Activated T-helper 2 cell treated with anti-CD3 and anti-CD28 coated beads, Interferon-gamma antibody, Interleukin-2, Interleukin-4, amounts not matched to agents 10 μg/mL and 5 μg/mL and 100 μg/mL, durations not matched to agents 14 hours and 24 hours and 36 hours (primary cell): ENCODE measurements around the gene NFATC1. TPM values are rescaled to one million over a fixed set of nuclear protein-coding genes. Genes with fewer than 3 reads are reported as not detected.
"Not testable (repeated sequence)": the region's sequence is repeated elsewhere in the genome, so short reads cannot be mapped to it uniquely, and the experiment has no call there.

ENCODE experiments used
- DNase-seq: peaks from one replicate; pipeline ENCODE4 v3.0.0; 2021; ENCODE audit warnings: low spot score
- H3K27ac Mint-ChIP-seq: one replicate; pipeline ENCODE4 v1.8.0; 2021; ENCODE audit warnings: mixed read lengths
- H3K27me3 Mint-ChIP-seq: one replicate; pipeline ENCODE4 v1.8.0; 2021; ENCODE audit warnings: low read depth, mixed read lengths
- H3K36me3 Mint-ChIP-seq: one replicate; pipeline ENCODE4 v1.8.0; 2021; ENCODE audit warnings: low read depth, mixed read lengths
- H3K4me1 Mint-ChIP-seq: one replicate; pipeline ENCODE4 v1.8.0; 2021; ENCODE audit warnings: low read depth, mixed read lengths
- H3K4me3 Mint-ChIP-seq: one replicate; pipeline ENCODE4 v1.8.0; 2021; ENCODE audit warnings: low read depth, mild to moderate bottlenecking, moderate library complexity, mixed read lengths
- H3K9me3 Mint-ChIP-seq: one replicate; pipeline ENCODE4 v1.8.0; 2021; ENCODE audit warnings: mixed read lengths
- intact Hi-C: fragments of 100-400 bp; cut with micrococcal nuclease; formaldehyde crosslinking; loops from one replicate; pipeline ENCODE4 v1.15.1; 2023
- total RNA-seq: library from RNA; stranded (reverse); gene quantifications from 2 replicates; pipeline ENCODE4 v1.2.3, GENCODE V29; 2022

NFATC1 gene
- total RNA-seq, 1 donor from 2014 or later, result 99.9 TPM

DNA sequence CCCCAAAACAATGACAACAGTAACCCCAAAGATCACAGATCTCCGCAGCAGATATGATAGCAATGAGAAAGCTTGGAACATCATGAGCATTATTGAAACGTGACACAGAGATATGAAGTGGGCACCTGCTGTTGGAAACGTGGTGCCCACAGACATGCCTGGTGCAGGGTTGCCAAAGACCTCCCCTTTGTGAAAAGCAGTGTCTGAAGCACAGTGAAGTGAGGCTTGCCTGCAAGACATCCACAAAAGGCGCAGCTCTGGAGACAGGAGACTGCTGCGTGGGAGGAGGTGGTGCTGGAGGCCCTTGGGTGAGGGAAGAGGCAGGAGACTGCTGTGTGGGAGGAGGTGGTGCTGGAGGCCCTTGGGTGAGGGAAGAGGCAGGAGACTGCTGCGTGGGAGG, 108.8 kb downstream of the NFATC1 start:
- peak overlapping the region; percentile 31 for H3K4me3 Mint-ChIP-seq
- H3K27ac Mint-ChIP-seq, result peak overlapping the region; percentile 89
- H3K27me3 Mint-ChIP-seq, DNase-seq, intact Hi-C loops: not testable (repeated sequence)
- peaks cover 55% of the 10 kb centered on the region for H3K36me3 Mint-ChIP-seq
- peaks cover 13% of the 10 kb centered on the region for H3K9me3 Mint-ChIP-seq
- peaks cover 48% of the 10 kb centered on the region for H3K4me1 Mint-ChIP-seq

DNA sequence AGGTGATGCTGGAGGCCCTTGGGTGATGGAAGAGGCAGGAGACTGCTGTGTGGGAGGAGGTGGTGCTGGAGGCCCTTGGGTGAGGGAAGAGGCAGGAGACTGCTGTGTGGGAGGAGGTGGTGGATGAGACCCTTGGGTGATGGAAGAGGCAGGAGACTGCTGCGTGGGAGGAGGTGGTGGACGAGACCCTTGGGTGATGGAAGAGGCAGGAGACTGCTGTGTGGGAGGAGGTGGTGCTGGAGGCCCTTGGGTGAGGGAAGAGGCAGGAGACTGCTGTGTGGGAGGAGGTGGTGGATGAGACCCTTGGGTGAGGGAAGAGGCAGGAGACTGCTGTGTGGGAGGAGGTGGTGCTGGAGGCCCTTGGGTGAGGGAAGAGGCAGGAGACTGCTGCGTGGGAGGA, 109.7 kb downstream of the NFATC1 start:
- H3K27me3 Mint-ChIP-seq, H3K9me3 Mint-ChIP-seq, H3K4me3 Mint-ChIP-seq, intact Hi-C loops, DNase-seq: not testable (repeated sequence)
- Mint-ChIP-seq H3K4me1 (peaks cover 47% of the 10 kb centered on the region), H3K36me3 (peaks cover 54% of the 10 kb centered on the region), H3K27ac (peak overlapping the region; percentile 78)

DNA sequence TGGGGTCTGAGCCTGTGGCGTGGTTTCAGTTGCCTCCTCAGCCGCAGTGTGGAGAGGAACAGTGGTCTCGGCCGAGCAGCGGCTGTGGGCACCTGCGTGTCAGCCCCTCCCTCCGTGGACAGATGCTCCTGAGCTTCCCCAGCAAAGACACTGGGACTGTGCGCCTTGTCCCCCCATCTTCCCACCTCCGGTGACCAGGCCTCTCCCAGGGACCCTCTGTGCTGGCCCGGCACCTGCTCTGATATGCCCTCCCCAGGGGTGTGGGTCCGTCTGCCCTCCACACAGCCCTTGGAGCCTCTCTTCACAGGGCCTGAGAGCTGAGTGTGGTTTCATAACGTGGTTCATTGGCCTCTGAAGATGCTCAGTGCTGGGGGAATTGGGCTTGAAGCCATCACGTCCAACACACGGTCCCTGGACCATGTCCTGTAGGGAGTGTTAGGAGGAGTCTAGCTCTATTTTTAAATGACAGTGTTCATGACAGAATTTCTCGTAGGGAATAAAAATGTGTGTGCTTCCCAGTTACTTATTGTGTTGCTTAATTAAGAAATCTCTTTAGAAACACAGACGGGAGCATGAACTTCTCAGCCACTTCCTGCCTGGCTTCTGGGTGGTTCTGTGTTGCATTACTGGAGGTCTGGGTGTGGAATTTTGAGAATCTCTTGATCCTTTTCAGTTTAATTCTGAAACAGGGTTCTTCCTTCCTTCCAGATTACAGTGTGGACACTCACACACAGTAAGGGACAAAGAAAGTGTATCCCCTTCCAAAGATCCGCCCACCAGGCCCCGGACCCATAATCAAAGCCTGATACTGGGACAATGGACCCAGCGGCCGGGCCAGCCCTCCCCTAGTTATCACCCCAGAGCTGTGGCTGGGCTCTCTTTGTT, 110.7 kb downstream of the NFATC1 start:
- Mint-ChIP-seq H3K27ac (peak overlapping the region; percentile 80), H3K4me1 (peaks cover 47% of the 10 kb centered on the region), H3K36me3 (peaks cover 48% of the 10 kb centered on the region), H3K4me3 (peak overlapping the region; percentile 10), H3K27me3 (no peaks in the 10 kb centered on the region), H3K9me3 (no peaks in the 10 kb centered on the region)
- intact Hi-C loops, result loop anchor here (1.0 kb wide), 1 partner anchor 17 kb away; no protein-coding TSS in a partner anchor
- DNase-seq, result no peak

DNA sequence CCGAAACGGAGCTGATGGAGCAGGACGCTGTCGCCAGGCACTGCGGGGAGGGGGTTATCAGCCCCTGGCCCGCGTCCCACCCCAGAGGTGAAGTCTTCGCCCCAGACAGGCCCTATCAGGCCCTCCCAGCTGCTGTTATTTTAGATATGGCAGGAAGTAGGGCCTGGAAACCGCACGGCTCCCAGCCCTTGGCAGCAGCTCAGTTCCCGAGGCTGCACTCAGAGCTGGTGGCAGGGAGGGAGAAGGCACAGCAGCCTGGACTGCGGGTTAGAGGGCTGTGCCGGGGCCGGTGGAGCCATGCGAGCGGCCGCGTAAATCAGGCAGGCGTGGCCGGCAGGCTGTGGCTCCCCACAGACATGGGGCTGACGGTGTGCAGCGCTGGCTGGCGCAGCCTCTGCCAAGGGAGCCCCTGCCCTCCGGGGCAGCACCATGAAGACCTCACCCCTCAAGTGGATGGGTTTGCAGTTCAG, 111.4 kb downstream of the NFATC1 start:
- Mint-ChIP-seq H3K9me3 (no peaks in the 10 kb centered on the region), H3K36me3 (peaks cover 49% of the 10 kb centered on the region), H3K27ac (peak overlapping the region; percentile 80), H3K4me3 (peak overlapping the region; percentile 5), H3K4me1 (peaks cover 47% of the 10 kb centered on the region), H3K27me3 (no peaks in the 10 kb centered on the region)
- DNase-seq, result no peak
- intact Hi-C loops, result loop anchor here (1.0 kb wide), 1 partner anchor 16 kb away; no protein-coding TSS in a partner anchor

DNA sequence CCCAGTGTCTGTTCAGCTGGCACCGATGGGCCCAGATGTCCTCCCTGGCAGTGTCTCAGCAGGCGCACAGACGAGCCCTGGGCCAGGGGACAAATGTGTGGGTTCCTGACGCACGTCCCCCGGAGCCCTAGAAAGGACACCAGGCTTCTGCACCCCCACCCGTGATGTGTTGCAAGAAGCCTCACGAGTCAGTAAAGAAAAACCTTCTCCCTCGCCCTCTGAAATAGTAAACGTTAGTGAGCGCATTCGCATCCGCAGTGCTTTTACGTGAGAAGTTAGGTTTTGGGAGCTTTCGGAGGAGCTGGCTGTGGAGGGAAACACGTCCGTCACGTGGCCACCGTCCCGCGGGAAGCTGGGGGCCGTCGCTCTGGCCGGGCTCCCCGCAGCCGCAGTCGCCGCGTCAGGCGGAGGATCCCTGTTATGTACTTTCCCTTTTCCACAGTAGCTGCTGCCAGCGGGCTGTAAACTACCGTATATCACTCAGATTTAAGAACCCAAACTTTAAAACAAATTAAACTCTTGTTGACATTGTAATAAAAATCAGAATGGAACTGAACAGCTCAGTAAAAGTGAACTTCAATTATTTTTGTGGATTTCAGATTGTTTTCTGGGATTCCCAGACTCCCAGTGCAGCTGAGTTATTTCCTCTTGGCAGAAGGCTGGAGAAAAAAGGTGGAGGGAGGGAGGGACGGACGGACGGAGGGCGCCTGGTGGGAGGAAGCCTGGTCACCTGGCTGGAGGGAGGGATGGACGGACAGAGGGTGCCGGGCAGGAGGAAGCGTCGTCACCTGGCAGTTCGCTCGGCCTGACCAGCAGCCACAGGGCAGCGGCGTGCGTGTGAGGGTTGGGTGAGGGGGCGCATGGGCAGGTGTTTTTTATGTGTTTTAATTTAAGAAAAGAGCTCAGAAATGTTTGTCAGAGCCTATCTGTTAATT, 112.1 kb downstream of the NFATC1 start:
- Mint-ChIP-seq H3K27ac (peak overlapping the region; percentile 80), H3K4me3 (peak overlapping the region; percentile 33), H3K4me1 (peaks cover 42% of the 10 kb centered on the region), H3K36me3 (peaks cover 56% of the 10 kb centered on the region), H3K27me3 (no peaks in the 10 kb centered on the region), H3K9me3 (no peaks in the 10 kb centered on the region)
- DNase-seq, result no peak
- intact Hi-C loops, result loop anchor here (1.0 kb wide), 1 partner anchor 15 kb away; no protein-coding TSS in a partner anchor

DNA sequence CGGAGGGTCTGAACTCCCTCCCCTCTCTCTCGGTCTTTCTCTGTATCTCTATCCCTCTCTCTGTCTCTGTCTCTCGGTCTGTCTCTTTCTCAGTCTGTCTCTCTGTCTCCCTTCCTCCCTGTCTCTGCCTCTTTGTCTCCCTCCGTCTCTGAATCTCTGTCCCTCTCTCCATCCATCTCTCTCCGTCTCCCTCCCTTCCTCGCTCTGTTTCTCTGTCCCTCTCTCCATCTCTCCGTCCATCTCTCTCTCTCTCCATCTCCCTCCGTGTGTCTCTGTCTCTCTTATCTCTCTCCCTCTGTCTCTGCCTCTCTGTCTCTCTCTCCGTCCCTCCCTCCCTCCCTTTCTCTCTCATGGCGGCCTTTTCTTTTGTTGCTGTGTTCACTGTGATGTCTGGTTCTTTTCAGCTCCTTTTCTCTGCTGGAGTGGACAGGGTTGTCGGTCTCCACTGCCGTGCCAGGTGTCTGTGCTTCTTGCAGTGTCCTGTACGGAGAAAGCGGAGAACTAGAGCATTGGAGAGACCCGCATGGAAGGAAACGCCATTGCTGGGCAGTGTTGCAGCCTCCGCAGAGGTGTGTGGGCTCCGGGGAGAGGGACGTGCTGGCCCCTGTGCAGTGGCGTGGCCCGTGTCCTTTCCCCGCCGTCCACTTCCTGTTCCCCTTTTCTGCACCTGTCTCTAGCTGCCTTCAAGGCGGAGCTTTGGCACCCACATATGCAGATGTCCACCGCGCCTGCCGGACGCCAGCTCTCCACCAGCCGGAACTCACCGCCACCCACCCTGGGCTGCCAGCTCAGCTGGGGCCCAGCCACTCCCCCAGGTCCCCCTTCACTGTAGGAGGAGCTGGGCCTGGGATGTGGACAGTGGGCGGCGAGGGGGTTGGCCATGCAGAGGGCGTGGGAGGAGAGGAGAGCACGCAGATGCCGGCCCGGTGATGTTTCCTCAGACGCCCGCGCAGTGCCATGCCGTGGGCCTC, 113.1 kb downstream of the NFATC1 start:
- DNase-seq, result no peak
- intact Hi-C loops, result no loop called here

DNA sequence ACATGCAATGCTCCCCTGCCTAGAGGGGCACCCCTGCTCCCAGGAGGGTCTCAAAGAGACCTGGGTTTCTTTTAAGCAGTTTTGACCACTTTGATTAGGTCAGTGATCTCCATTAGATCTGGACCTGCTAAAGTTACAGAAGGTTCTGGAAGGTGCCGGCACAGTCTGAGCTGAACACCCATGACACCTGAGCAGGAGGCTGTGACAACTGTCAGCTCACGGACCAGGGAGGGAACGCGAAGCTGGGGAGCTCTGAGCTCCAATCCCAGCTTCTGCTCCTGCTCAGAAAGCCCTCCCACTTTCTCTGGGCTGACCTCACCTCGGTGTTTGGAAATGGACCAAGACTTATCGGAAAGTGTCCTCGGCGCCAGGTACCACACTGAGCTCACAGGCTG, 113.8 kb downstream of the NFATC1 start:
- Mint-ChIP-seq H3K4me1 (peaks cover 25% of the 10 kb centered on the region), H3K4me3 (no peak overlapping the region), H3K27ac (peak overlapping the region; percentile 50), H3K36me3 (peaks cover 59% of the 10 kb centered on the region), H3K27me3 (no peaks in the 10 kb centered on the region), H3K9me3 (no peaks in the 10 kb centered on the region)
- no peak for DNase-seq
- intact Hi-C loops, result no loop called here

More for the DNA sequence above, 113.1 kb downstream of the NFATC1 start:
- Mint-ChIP-seq H3K4me3 (no peak overlapping the region), H3K9me3 (no peaks in the 10 kb centered on the region), H3K27me3 (no peaks in the 10 kb centered on the region), H3K27ac (peak overlapping the region; percentile 66), H3K36me3 (peaks cover 64% of the 10 kb centered on the region), H3K4me1 (peaks cover 32% of the 10 kb centered on the region)

DNA sequence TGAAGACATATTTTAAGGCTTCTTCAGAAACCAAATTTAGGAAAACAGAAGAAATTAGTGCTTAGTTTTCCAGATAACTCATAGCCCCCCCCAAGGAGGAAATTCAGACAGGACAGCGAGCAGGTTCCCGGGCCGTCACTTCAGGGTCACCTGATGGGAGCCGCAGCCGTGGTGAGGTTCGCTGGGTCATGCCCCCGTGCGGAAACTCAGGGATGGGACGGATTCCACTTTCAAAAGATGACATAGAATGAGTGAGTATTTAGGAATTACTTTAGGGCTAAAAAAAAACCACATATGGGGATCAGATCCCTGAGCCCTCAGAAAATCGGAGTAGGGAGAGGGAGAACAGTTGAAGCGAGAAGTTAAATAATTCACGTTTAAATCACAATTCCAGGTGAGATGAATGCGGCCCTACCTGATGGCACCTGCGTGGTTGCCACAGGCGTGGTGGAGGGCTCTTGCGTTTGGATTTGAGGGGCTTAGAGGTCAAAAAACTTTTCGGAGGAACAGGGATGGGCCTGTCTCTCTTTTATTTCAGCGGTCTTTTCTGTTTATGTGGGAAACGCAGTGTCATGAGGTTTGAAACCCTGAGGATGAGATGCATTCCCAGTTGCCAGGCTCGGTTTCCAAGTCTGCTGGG, 114.4 kb downstream of the NFATC1 start:
- Mint-ChIP-seq H3K27me3 (no peaks in the 10 kb centered on the region), H3K4me3 (no peak overlapping the region), H3K9me3 (no peaks in the 10 kb centered on the region), H3K27ac (peak overlapping the region; percentile 52), H3K36me3 (peaks cover 58% of the 10 kb centered on the region), H3K4me1 (peaks cover 24% of the 10 kb centered on the region)
- intact Hi-C loops, result no loop called here
- no peak for DNase-seq

DNA sequence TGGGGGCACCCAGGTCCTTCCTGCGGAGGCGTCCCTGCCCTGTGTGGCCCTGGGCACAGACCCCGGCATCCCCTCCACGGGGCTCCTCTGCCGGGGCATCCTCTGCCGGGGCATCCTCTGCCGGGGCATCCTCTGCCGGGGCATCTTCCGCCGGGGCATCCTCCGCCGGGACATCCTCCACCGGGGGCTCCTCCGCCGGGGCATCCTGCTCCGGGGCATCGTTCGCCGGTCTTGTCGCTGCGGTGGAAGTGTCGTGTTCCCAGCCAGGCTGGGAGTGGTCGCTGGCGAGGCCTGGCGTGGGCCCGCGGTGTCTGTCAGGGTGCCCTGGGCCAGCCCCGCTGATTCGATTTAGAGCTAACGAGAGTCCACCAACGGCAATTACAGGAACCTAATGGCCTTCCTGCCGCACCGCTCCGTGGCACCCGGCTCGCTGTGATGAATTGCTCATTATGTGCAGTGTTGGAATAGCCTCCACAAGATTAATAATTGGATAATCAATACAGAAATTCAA, 115.1 kb downstream of the NFATC1 start:
- Mint-ChIP-seq H3K27ac (no peak overlapping the region), H3K4me1 (peaks cover 26% of the 10 kb centered on the region), H3K27me3 (no peaks in the 10 kb centered on the region), H3K36me3 (peaks cover 53% of the 10 kb centered on the region), H3K4me3 (no peak overlapping the region), H3K9me3 (no peaks in the 10 kb centered on the region)
- no peak for DNase-seq
- intact Hi-C loops, result no loop called here

DNA sequence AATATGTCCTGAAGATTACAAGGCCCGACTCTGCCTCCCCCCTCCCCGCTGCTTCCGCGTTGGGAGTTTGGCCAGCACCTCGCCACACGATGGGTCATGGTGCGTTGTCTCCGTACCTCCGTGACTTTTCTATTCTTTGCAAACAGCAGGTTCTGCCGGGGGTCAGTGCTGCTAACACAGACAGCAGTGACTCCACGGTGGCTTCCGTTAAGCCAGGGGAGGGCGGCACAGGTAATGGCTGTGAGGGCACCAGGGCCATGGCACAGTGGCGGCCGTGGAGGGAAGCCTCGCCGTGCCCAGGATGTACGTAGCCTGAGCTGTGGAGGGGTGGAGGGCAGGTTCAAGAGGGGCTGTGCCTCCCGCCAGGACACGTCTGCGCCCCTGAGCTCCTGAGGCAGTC, 115.5 kb downstream of the NFATC1 start:
- H3K4me1 Mint-ChIP-seq, result peaks cover 29% of the 10 kb centered on the region
- intact Hi-C loops, result no loop called here
- no peak overlapping the region for H3K27ac Mint-ChIP-seq
- DNase-seq, result no peak
- no peak overlapping the region for H3K4me3 Mint-ChIP-seq
- H3K36me3 Mint-ChIP-seq, result peaks cover 52% of the 10 kb centered on the region
- H3K27me3 Mint-ChIP-seq, result no peaks in the 10 kb centered on the region
- H3K9me3 Mint-ChIP-seq, result no peaks in the 10 kb centered on the region

DNA sequence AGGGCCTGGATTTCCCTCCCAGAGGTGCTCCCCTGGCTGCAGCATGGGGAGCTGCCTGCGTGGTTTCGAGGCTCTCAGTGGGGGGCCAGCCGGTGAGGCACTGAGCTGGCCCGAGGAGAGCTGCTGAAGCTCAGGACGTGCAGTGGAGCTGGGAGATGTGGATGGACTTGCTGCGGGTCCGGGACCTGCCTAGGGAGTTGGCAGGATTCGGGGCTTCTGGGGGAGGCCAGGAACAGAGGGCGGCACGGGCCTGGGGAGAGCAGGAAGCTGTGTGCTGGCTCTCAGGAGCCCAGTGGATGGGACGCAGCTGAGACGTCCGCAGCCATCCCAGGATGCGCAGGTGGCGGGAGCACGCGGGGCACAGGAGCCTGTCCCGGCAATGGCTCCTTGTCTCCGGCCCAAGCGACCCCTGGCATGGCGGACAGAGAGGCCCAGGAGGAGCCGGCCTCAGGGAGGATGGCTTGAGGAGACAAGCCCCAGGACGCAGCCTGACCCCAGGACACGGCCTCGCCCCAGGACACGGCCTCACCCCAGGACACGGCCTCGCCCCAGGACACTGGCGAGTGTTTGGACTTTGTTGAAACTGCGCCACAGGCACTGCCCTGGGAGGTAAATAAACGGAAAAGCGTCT, 116.1 kb downstream of the NFATC1 start:
- Mint-ChIP-seq H3K4me1 (peaks cover 28% of the 10 kb centered on the region), H3K27me3 (no peaks in the 10 kb centered on the region)
- no peak for DNase-seq

More for the DNA sequence above, 116.1 kb downstream of the NFATC1 start:
- Mint-ChIP-seq H3K4me3 (no peak overlapping the region), H3K27ac (no peak overlapping the region), H3K9me3 (no peaks in the 10 kb centered on the region), H3K36me3 (peaks cover 46% of the 10 kb centered on the region)
- intact Hi-C loops, result no loop called here
